Hematopoietic multipotent progenitor cell treated with erythropoietin and hydrocortisone succinate and interleukin-3 and kit ligand, for 15 days (in vitro differentiated cells): Measurements from ENCODE around the gene ZNF487.
"Not testable (repeated sequence)": the region's sequence is repeated elsewhere in the genome, so short reads cannot be mapped to it uniquely, and the experiment has no call there.

Source experiments
- DNase-seq: peaks from one replicate; pipeline ENCODE4 v3.0.0-alpha.2; 2015; ENCODE audit warnings: low spot score

ZNF487 gene

GRCh38 chr10:43404704-43405084 is 32.2 kb upstream of the ZNF487 start:
- no peak for DNase-seq

- peak; percentile 59 for DNase-seq
Observed at GRCh38 chr10:43407148-43407575, 29.7 kb upstream of the ZNF487 start.

- peak; percentile 87 for DNase-seq
Observed at GRCh38 chr10:43407576-43408330, 29.2 kb upstream of the ZNF487 start.

GRCh38 chr10:43408331-43408709 is 28.6 kb upstream of the ZNF487 start:
- DNase-seq = no peak

GRCh38 chr10:43408710-43409384 is 28.1 kb upstream of the ZNF487 start, which contains the start of gene HNRNPF:
Gene HNRNPF, minus strand, starts transcription at chr10:43409186. Its CDS starts 21,302 bp downstream, at chr10:43387884.
- DNase-seq = peak; percentile 94

GRCh38 chr10:43409385-43410109 is 27.4 kb upstream of the ZNF487 start:
- DNase-seq = peak; percentile 45

- DNase-seq = no peak
Observed at GRCh38 chr10:43410345-43410744, 26.6 kb upstream of the ZNF487 start.

GRCh38 chr10:43411536-43411935 is 25.4 kb upstream of the ZNF487 start:
- no peak for DNase-seq

- DNase-seq = peak; percentile 56
Observed at GRCh38 chr10:43415544-43415943, 21.4 kb upstream of the ZNF487 start.

GRCh38 chr10:43417950-43418768 is 18.8 kb upstream of the ZNF487 start:
- peak; percentile 95 for DNase-seq

- DNase-seq = no peak
Observed at GRCh38 chr10:43419997-43420368, 16.9 kb upstream of the ZNF487 start.

GRCh38 chr10:43420369-43421200 is 16.3 kb upstream of the ZNF487 start:
- DNase-seq = peak; percentile 81

GRCh38 chr10:43421201-43421507 is 15.8 kb upstream of the ZNF487 start:
- DNase-seq = no peak

- no peak for DNase-seq
Observed at GRCh38 chr10:43421519-43421918, 15.4 kb upstream of the ZNF487 start.

GRCh38 chr10:43421944-43422343 is 15.0 kb upstream of the ZNF487 start:
- not testable (repeated sequence) for DNase-seq

GRCh38 chr10:43424416-43424815 is 12.5 kb upstream of the ZNF487 start:
- DNase-seq = no peak

- DNase-seq = not testable (repeated sequence)
Observed at GRCh38 chr10:43426476-43426875, 10.4 kb upstream of the ZNF487 start.

- no peak for DNase-seq
Observed at GRCh38 chr10:43427166-43427825, 9.6 kb upstream of the ZNF487 start.

GRCh38 chr10:43430926-43431663 is 5.8 kb upstream of the ZNF487 start:
- DNase-seq = no peak
